Lung microvascular endothelial cell (primary cell): ENCODE results near the gene TOM1. TPM values are rescaled to one million over a fixed set of nuclear protein-coding genes. Genes with fewer than 3 reads are reported as not detected.

Experiments
- DNase-seq, 2 donors: peaks; one replicate each; pipeline versions ENCODE4 v3.0.0 to v3.0.0-alpha.2; 2010; ENCODE audit warnings: low read depth in 2 of 2
- total RNA-seq: library from RNA; depleted of rRNA; stranded (reverse); fragments of >200 nt; gene quantifications from 2 replicates; pipeline ENCODE4 v1.2.1, GENCODE V29; 2014

TOM1 gene
- total RNA-seq, 1 donor from 2014 or later: 27.2 TPM

DNA sequence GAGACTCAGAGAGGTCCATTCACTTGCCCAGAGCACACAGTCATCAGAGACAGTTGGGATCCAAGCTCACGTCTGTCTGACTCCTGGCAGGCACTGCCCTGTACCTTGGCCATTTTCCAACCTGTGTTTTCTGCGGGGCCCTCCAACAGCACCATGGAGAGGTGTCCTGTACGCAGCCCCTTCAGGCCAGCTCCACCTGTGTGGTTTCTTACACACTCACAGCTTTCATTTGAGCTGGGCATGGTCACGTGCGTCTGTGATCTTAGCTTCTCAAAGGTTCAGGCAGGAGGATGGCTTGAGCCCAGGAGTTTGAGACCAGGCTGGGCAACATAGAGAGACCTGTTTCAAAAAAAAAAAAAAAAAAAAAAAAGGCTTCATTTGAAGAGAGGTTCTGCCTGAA lies 24.4 kb downstream of the TOM1 start:
- no peak for DNase-seq

DNA sequence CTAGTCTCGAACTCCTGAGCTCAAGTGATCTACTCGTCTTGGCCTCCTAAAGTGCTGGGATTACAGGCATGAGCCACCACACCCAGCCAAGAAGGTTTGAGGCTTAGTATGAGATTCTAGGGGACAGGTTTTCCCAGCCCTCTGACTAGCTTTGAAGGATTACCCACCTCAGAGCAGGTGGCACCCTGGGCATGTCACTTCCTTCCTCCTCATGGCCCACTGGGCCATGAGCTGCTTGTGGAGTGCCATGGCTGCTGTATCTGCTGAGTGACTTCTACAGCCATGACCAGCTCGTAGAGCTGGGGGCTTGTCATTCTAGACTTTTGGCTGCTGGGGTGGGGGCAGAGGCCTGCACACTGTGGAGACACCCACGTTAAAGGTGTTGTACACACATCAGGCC lies 25.1 kb downstream of the TOM1 start:
- no peak for DNase-seq

DNA sequence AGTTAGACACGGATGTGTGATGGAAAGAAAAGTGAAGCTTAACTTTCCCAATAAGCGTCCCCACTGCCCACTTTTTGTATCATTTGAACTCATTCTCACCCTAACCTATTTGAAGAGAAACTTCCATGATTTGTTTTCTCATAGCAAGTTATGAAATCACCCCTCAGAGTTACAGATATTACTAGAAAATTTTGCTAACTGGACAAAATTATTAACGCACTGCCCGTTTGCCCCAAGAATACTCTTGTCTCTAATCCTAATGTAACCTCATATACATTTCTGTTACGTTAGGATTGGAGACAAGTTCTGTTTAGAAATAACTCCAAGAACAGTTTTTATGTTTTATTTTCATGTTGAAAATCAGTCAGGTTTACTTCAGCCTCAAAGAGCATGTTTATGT lies 25.5 kb downstream of the TOM1 start:
- no peak for DNase-seq

DNA sequence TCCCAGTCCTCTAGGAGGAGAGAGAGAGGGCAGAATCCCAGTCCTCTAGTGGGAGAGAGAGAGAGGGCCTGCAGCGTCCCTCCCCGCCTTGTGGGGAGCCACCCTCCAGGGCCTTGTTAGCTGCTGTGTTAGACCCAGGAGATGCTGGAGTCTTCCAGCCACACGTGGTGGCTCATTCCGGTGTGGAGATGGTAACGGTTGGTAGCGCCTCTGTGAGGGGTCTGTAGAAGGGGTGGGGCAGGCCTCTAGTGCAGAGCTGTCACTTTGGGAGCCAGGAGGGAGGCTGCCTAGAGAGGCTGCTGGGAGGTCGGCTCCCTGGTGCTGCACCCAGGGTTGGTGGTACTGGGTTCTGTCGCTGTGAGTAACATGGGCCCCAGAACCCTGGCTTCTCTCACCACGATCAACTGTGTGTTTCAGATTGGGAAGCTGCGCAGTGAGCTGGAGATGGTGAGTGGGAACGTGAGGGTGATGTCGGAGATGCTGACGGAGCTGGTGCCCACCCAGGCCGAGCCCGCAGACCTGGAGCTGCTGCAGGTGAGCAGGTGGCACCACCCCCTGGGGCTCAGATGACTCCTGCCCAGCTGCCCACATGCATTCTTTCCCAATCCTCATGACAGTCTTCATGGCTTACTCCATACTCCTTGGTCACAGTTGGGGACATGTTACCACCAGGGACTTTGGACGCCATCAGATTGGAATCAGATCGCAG lies 27.3 kb downstream of the TOM1 start:
- DNase-seq: no peak

DNA sequence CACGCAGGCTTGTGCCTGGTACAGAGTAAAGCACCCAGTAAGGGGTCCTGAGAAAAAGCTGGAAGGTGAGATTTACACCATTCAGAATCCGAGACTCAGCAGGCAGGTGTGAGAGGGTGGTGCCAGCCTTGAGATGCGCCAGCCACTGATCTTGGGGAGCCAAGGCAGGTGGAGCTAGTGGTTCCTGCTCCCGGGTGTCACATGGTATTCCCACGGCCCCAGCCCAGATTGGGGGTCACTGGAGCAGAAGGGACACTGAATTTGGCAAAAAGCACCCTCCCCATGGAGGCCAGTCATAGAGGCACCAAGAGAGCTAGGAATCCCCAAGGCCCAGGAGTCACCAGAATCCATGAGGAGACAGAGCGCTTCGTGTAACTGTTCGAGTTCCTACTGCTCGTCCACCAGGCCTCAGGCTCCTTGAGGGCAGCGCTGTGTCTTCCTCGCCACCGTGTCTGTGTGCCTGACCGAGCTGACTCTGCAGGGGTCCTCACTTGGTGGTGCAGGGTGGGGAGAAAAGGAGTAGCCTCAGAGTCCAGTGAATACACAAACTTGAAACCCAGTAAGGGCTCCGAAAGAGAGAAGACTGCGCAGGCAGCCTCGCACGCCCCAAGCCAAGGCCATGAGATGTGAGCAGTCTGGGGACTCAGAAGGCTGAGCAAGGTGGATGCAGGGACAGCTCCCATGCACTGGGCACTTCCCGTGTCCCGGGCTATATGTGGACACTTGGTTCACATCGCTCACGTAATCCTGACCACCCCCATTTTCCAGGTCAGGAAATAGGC lies 28.2 kb downstream of the TOM1 start:
- DNase-seq: no peak

DNA sequence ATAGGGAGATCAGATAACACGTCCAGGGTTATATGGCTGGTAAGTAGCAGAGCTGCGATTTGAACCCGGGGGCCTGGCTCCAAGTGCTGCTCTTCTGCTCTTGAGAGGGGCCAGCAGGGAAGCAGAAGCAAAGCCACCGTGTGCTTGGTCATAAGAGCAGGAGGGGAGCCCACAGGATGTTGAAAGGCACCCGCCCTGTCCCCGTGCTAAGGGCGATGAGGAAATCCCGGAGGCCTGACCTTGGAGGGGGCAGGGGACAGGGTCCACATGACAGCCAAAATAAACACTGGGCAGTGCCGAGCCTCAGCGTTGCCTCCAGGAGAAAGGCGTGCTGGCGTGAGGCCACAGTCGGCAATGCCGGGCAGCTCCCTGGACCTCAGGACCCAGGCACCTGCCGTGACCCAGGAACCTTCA lies 28.8 kb downstream of the TOM1 start:
- DNase-seq: peak; percentile 43 to 70

DNA sequence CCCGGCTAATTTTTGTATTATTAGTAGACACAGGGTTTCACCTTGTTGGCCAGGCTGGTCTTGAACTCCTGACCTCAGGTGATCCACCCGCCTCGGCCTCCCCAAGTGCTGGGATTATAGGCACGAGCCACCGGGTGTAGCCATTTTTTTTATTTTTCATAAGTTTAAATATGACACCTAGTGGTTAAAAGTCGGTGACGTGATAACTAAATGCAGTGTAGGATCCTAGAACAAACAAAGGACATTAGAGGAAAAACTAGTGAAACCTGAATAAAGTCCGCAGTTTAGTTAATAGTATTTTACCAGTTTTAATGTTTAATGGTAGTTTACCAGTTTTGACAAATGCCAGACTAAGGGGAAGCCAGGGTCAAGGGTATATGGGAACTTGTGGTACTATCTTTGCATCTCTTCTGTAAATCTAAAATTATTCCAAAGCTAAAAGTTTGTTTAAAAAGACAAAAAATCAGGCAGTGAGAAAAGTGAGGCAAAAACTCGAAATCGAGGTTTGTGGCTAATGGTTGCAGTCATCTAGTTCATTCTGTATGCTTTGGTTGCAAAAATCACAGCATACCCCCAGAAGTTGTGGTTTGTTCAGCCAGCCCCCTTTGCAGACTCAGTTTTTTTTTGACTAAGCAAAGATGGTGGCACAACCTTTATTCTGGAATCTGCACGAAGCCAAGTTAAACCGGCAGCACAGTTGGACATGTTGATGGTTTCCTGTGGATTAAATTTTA lies 29.6 kb downstream of the TOM1 start:
- peak in 1 of 2 donors; percentile 60 for DNase-seq

DNA sequence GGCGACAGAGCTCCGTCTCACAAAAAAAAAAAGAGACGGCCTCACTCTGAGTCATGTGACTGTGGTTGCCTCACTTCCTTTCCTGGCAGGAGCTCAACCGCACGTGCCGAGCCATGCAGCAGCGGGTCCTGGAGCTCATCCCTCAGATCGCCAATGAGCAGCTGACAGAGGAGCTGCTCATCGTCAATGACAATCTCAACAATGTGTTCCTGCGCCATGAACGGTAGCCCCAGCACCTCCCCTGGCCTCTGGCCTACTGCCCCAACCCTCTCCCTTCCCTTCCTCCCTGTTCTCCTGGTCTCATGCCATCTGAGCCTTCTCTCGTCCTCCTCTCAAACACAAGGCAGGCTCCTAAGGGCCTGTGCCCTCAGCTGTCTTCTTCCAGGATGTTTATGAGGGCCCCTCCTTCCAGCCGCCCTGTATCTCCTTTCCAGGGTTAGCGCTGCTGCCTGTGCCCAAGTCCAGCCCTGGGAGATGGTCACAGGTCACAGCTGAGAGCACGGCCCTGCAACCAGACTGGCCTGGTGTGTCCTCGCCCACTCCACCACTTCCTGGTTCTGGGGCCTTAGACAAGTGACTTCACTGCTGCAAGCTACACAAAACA lies 30.7 kb downstream of the TOM1 start:
- DNase-seq: peak; percentile 88 to 94

DNA sequence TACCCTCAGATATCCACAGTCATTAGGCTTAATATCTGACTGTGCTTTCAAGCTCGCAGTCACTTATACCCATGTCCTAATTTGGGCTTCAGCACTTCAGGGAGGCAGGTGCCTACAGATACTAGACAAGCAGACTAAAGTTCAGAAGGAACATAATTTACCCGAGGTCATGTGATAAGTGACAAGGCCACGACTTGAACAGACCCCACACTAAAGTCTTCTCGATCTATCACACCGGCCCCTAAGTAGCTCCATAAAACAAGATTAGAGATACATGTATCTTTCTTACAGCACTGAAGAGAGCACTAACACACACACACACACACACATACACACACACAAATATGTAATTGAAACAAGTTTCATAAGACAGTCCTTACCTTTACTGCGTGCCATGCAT lies 32.6 kb downstream of the TOM1 start:
- no peak for DNase-seq

DNA sequence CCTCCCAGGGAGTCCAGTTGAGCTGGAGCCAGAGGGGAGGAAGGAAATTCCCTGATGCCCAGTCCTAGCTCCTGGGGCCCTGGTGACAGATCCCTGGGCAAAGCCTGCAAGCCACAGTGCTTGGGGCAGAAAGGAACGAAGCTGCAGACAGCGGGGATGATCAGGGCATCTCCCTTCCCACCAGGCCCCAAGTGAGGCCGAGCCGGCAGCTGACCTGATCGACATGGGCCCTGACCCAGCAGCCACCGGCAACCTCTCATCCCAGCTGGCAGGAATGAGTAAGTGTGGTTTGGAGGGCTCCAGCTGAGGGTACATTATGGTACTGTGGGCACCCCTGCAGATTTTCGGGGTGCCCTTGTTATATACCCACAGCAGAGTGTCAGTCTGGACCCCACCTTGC lies 33.5 kb downstream of the TOM1 start:
- no peak for DNase-seq

DNA sequence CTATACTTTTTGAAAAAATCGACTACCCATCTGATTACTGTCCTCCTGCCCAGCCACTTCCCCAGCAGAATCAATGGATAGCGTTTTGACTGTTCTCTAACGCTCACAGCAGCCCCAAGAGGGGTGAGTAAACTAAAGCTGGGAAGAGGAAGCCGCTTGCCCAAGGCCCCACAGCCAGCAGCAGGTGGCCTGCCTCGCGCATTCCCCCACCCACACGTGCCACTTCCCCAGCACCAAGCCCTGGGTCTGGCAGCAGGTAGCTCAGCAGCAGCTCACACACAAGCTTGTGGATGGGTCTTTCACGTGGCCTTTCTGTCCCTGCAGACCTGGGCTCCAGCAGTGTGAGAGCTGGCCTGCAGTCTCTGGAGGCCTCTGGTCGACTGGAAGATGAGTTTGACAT lies 34.3 kb downstream of the TOM1 start:
- DNase-seq: no peak

DNA sequence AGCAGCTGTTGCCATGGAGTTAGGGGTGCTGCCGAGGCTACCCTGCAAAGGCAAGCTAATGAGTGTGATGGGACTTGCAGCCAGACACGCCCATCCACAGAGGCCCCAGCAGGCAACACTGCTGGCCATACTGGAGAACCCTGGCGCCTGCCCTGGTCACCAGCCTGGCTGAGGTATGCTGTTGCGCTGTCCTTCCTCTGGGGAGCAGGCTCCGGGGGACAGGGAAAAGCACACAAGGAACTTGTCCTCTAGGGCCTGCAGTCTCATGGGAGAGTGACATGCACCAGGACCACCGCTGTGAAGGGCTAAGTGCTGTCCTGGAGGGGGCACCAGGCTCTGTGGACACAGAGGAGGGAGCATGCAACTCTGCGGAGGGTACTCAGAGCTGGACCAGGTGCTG lies 35.8 kb downstream of the TOM1 start:
- no peak for DNase-seq

DNA sequence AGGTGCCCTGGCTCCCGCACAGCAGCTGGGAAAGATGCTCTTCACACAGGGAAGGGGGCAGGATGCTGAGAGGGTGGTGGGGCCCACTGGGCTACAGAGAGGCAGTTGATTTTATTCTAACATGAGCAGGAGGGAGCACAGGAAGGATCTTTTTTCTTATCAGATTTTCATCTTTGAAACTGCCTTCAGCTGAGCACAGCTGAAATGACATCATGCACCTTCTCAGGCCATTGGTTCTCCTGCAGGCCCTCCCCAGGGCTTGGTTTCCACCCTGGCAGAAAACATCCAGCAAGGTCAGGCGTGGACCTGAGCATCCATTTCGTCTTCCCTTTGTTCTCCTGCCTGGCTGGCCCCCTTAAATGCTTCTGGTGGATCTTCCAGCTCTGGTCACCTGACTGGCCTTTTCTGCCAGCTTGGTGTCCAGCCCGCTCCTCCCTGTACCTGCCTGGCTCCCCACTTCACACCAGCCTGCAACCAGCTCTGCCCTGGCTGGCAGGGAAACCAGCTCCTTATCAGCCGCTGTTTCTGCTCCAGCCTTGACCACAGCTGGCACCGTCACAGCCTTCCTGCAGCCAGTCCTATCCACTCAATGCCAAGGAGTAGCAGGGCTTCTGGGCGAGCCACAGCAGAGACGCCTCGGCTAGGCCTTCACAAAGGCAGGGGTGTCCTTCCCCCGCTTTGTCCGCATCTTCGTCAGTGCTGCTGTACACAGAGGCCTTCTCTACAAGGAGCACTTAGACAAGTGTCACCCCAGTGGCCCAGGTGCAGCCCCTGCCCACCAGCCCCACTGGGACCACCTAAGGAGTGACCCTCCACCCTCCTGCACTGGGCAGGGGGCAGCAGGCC lies 36.5 kb downstream of the TOM1 start:
- peak in 1 of 2 donors; percentile 29 for DNase-seq

DNA sequence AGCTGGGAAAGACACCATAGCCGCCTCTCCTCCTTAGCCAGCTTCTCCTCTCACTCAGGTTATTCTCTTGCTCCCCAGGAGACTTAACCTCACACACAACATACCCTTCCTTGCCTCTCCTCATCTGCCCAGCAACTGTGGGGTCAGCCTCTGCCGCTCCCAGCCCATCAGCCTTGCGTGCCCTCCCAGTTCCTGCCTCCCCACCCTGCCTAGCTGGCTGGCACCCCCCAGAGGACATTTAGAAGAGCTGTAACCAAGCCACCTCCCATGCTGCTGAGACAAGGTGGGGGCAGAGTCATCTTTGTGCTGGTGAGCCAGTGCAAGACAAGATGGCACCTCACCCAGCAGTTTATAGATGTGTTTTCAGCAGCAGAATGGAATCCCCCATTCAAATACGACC lies 38.2 kb downstream of the TOM1 start:
- peak in 1 of 2 donors; percentile 36 for DNase-seq

DNA sequence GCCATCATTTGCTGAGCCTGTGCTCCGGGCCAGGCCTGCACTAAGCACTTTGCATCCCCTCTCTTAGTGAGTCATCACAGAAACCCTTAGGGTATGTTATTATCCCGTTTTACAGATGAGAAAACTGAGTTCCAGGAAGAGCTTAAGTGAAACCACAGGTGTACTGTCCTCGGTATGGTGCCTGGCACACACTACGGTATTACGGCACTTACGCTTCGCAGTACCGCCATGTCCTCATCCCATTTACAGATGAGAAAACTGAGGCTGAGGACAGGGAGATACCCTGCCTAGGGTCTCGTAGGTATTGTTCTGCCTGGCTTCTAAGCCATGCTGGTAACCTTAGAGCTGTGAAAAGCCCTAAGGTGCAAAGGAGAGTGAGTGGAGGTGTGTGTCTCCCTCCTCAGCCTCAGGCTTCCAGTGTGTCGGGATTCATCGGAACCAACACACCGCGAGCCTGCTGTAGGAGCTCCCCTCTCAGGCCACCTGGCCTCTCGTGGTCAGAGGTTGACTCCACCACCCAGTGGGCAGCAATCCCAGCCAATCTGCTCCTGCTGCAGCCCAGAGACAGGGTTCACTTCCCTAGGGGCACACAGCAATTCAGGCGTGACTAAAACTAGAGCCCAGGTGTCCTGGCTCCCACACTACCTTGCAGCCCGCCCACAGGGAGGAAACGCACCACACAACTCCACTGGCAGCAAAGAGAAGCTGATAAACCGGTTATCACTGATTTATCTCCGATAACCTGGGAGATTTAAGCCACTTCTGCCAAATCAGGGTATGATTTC lies 41.6 kb downstream of the TOM1 start:
- no peak for DNase-seq

DNA sequence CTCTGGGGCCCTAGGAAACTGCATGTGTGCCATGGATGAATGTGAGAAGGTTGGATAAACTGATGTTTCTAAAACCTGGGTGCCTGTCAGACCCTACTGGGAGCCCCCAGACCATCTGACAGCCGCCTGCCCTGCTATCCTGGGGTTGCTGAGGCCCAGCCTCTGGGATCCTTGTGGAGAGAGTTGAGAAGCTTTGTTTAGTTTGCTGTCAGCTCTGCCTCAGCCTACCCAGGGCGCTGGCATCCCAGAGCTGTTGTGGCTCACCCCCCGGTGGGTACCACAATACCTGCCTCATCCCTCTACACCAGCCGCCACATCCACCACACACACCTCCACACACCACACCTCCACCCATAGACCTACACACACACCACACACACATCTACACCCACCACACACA lies 42.7 kb downstream of the TOM1 start:
- no peak for DNase-seq

DNA sequence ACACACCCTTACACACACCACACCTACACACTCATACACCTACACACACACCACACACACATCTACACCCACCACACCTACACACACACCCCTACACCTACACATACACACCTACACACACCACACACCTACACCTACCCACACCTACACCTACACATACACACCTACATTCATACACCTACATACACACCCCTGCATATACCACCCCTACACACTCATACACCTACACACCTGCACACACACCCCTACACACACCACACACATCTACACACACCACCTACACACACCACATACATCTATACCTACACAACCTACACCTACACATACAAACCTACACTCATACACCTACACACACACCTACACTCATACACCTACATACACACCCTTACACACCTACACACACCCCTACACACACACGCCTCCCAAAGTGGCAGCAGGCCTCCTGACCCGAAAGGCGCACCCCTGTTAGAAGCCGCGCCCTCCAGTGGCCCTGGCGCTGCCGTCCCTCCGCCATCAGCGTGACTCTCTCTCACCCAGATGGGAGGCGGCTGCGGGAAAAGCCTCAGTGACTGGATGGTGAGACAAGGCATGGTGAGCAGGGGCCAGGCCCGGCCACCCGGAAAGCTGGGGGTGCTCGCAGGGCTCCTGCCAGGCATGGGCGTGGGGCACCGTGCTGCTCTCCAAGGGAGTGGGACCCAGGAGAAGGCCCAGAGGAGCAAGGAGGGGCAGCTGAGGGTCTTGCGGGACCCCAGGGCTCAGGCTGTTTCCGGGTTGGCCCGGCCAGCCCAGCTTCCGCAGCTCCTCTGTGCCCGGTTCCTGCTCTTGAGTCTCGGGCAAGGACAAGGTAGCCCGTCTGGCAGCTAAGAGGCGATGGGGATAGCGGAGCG lies 44.2 kb downstream of the TOM1 start:
- no peak for DNase-seq

DNA sequence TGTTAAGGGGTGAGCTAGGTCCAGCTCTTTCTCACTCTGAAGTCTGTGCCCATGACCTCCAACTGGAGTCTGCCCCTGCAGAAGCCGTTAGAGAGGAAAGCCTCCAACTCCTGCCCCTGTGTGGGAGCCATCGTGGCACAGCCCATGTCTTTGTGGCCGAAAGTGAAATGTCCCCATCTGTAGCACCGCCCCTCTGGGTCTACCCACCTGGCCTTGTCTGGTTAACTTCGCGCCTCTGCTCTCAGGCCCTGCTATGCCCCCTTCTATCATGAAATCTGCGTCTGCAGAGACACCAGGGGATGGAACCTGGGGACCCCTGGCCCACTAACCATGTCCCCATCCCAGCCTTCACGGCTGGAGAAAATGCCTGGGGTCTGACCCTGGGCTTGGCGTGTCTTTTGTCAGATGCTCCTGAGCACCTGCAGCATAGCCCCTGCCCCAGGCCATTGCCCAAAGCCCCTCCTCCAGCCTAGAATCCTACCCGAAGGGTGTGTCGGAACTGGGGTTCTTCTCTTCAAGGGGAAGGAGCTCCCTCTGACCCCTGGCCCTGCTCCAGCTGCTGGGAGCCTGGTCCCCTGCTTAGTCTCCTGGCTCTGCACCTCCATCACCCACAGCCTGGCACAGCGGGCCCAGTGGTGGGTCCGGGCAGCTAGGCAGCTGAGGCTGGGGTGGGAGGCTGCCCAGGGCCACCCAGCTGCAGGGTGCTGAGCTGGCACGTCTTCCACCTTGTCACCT lies 45.4 kb downstream of the TOM1 start:
- DNase-seq: no peak
